ENCODE results near the gene RIIAD1.

GRCh38 chr1:151776665-151777062 lies 55.3 kb downstream of the RIIAD1 start:
- no peak for TF ChIP-seq CTCF (IDR thresholded peaks at IDR 0.05; ENCODE audit: low read length)
- TF ChIP-seq EZH2 (IDR thresholded peaks at IDR 0.05; ENCODE audit: borderline replicate concordance, low read length) = no peak
